Hepatocyte (in vitro differentiated cells): ENCODE measurements around the gene C3orf20.

Source experiments
- EZH2 ChIP-seq: fragments of 200-600 bp; sonication (generic); IDR thresholded peaks from 2 replicates; pipeline ENCODE4 v1.6.1; 2016; ENCODE audit warnings: antibody characterized with exemption, mild to moderate bottlenecking, borderline replicate concordance
- EZH2phosphoT487 ChIP-seq: fragments of 200-600 bp; sonication (generic); IDR thresholded peaks from one replicate; pipeline ENCODE4 v1.6.1; 2018; ENCODE audit warnings: antibody characterized with exemption, mild to moderate bottlenecking, low read depth, moderate library complexity; ENCODE audit not compliant: unreplicated experiment, severe bottlenecking
- TF ChIP-seq, protein P1 (sequence below): fragments of 200-600 bp; sonication (generic); IDR thresholded peaks from 2 replicates; pipeline ENCODE4 v1.5.1; 2016; ENCODE audit warnings: antibody characterized with exemption, mild to moderate bottlenecking; ENCODE audit not compliant: poor library complexity

DNA sequence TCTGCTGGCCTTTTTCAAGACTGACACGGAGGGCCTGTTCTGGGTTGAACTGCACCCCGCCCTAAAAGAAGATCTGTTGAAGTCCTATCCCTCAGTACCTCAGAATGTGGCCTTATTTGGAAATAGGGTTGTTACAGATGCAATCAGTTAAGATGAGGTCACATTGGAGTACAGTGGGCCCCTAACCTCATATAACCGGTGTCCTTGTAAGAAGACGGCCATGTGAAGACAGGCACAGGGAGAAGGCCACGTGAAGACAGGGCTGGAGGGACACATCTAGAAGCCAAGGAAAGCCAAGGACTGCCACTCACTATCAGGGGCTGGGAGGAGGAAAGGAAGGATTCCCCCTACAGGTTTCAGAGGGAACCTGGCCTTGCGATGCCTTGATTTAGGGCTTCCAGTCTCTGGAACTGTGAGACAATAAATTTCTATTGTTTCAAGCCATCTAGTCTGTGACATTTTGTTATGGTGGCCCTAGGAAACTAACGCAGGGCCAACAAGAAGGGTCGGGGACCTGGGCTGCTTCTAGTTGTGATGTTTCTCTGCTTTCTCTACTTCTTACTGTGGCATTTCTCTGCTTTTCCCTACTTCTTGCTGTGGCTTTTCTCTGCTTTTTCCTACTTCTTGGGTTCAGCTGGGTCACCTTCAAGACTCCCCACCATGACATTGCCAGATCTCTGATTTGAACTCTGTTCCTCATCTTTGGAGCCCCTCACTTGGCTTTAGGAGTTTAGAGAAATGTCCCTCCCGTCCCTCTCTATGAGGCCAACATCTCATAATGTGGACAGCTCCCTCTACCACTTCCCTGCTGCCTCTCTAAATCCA lies 28.1 kb upstream of the C3orf20 start:
- no peak for TF ChIP-seq EZH2
- no peak for TF ChIP-seq EZH2phosphoT487
- TF ChIP-seq, protein P1, sequence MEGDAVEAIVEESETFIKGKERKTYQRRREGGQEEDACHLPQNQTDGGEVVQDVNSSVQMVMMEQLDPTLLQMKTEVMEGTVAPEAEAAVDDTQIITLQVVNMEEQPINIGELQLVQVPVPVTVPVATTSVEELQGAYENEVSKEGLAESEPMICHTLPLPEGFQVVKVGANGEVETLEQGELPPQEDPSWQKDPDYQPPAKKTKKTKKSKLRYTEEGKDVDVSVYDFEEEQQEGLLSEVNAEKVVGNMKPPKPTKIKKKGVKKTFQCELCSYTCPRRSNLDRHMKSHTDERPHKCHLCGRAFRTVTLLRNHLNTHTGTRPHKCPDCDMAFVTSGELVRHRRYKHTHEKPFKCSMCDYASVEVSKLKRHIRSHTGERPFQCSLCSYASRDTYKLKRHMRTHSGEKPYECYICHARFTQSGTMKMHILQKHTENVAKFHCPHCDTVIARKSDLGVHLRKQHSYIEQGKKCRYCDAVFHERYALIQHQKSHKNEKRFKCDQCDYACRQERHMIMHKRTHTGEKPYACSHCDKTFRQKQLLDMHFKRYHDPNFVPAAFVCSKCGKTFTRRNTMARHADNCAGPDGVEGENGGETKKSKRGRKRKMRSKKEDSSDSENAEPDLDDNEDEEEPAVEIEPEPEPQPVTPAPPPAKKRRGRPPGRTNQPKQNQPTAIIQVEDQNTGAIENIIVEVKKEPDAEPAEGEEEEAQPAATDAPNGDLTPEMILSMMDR = no peak
